HEK293 (cell line): ENCODE data around the gene INPP5D.

Source experiments
- CTCF ChIA-PET: fragments of 350-600 bp; formaldehyde crosslinking; extraction: SDS; loops from one replicate; lab custom pipeline; 2021; ENCODE audit warnings: antibody characterized with exemption; lab: Yijun Ruan, JAX
- POLR2A ChIA-PET: fragments of 300-600 bp; formaldehyde crosslinking; extraction: SDS; loops from one replicate; lab custom pipeline; 2020; ENCODE audit warnings: antibody characterized with exemption, inconsistent platforms; lab: Yijun Ruan, JAX
- H3K27ac ChIP-seq: fragments of 200-500 bp; sonication (Bioruptor generic); 2 replicates; pipeline ENCODE4 v1.5.1; 2014; ENCODE audit warnings: low read depth, low read length, control low read depth, inconsistent platforms; ENCODE audit errors: extremely low read depth
- H3K36me3 ChIP-seq, 2 experiments: fragments of 200-500 bp in 1 of 2; sonication (Bioruptor generic) in 1 of 2; 1 replicate in 1 of 2; 2 replicates in 1 of 2; pipeline ENCODE4 v1.5.1; 2014 to 2017; ENCODE audit warnings: inconsistent platforms in 2 of 2, low read length in 2 of 2; ENCODE audit not compliant: control insufficient read depth in 2 of 2, insufficient read depth in 1 of 2
- H3K4me1 ChIP-seq: fragments of 200-500 bp; sonication (Bioruptor generic); 2 replicates; pipeline ENCODE4 v1.5.1; 2014; ENCODE audit warnings: mild to moderate bottlenecking, low read length, inconsistent platforms; ENCODE audit not compliant: control insufficient read depth, insufficient read depth
- H3K4me3 ChIP-seq: 2 replicates; pipeline ENCODE4 v1.5.1; 2011; ENCODE audit warnings: low read depth, mild to moderate bottlenecking, control low read depth, low read length, moderate library complexity
- H3K9me3 ChIP-seq: fragments of 200-500 bp; sonication (Bioruptor generic); 2 replicates; pipeline ENCODE4 v1.5.1; 2014; ENCODE audit warnings: low read depth, low read length, inconsistent platforms; ENCODE audit not compliant: control insufficient read depth, insufficient read depth
- FEZF1 ChIP-seq: fragments of 450-650 bp; formaldehyde crosslinking; IDR thresholded peaks from 2 replicates; pipeline ENCODE4 v1.5.1; 2016; ENCODE audit warnings: missing biosample characterization, missing genetic modification characterization
- KLF10 ChIP-seq: fragments of 450-650 bp; IDR thresholded peaks from 2 replicates; pipeline ENCODE4 v1.5.1; 2018; ENCODE audit warnings: missing biosample characterization, mild to moderate bottlenecking, missing genetic modification characterization
- KLF9 ChIP-seq: fragments of 450-650 bp; formaldehyde crosslinking; IDR thresholded peaks from 2 replicates; pipeline ENCODE4 v1.5.1; 2016; ENCODE audit warnings: missing biosample characterization, missing genetic modification characterization, low read depth
- REPIN1 ChIP-seq: fragments of 450-650 bp; formaldehyde crosslinking; IDR thresholded peaks from 2 replicates; pipeline ENCODE4 v1.5.1; 2017; ENCODE audit warnings: missing biosample characterization, missing genetic modification characterization, low read depth
- SP3 ChIP-seq: fragments of 450-650 bp; formaldehyde crosslinking; IDR thresholded peaks from 2 replicates; pipeline ENCODE4 v1.5.1; 2016; ENCODE audit warnings: missing biosample characterization, missing genetic modification characterization
- ZBTB20 ChIP-seq: fragments of 450-650 bp; formaldehyde crosslinking; IDR thresholded peaks from 2 replicates; pipeline ENCODE4 v1.5.1; 2016; ENCODE audit warnings: missing biosample characterization, missing genetic modification characterization
- ZBTB21 ChIP-seq: fragments of 450-650 bp; formaldehyde crosslinking; IDR thresholded peaks from 2 replicates; pipeline ENCODE4 v1.5.1; 2017; ENCODE audit warnings: missing biosample characterization, missing genetic modification characterization
- ZNF10 ChIP-seq: fragments of 450-650 bp; formaldehyde crosslinking; IDR thresholded peaks from 2 replicates; pipeline ENCODE4 v1.5.1; 2017; ENCODE audit warnings: missing biosample characterization, missing genetic modification characterization
- ZNF112 ChIP-seq: fragments of 450-650 bp; formaldehyde crosslinking; IDR thresholded peaks from 2 replicates; pipeline ENCODE4 v1.5.0; 2017; ENCODE audit warnings: missing biosample characterization, missing genetic modification characterization
- ZNF114 ChIP-seq: fragments of 450-650 bp; formaldehyde crosslinking; IDR thresholded peaks from 2 replicates; pipeline ENCODE4 v1.5.0; 2017; ENCODE audit warnings: missing biosample characterization, missing genetic modification characterization
- ZNF146 ChIP-seq: fragments of 450-650 bp; formaldehyde crosslinking; IDR thresholded peaks from 2 replicates; pipeline ENCODE4 v1.5.1; 2016; ENCODE audit warnings: missing biosample characterization, missing genetic modification characterization
- ZNF221 ChIP-seq: fragments of 450-650 bp; formaldehyde crosslinking; IDR thresholded peaks from 2 replicates; pipeline ENCODE4 v1.5.1; 2017; ENCODE audit warnings: missing biosample characterization, missing genetic modification characterization, borderline replicate concordance
- ZNF248 ChIP-seq: fragments of 450-650 bp; formaldehyde crosslinking; IDR thresholded peaks from 2 replicates; pipeline ENCODE4 v1.5.1; 2017; ENCODE audit warnings: missing biosample characterization, missing genetic modification characterization
- ZNF416 ChIP-seq: fragments of 450-650 bp; formaldehyde crosslinking; IDR thresholded peaks from 2 replicates; pipeline ENCODE4 v1.5.1; 2016; ENCODE audit warnings: missing biosample characterization, missing genetic modification characterization
- ZNF433 ChIP-seq: fragments of 450-650 bp; formaldehyde crosslinking; IDR thresholded peaks from 2 replicates; pipeline ENCODE4 v1.5.1; 2016; ENCODE audit warnings: missing biosample characterization, missing genetic modification characterization, low read depth
- ZNF473 ChIP-seq: fragments of 450-650 bp; formaldehyde crosslinking; IDR thresholded peaks from 2 replicates; pipeline ENCODE4 v1.5.1; 2017; ENCODE audit warnings: missing biosample characterization, missing genetic modification characterization
- ZNF510 ChIP-seq: fragments of 450-650 bp; formaldehyde crosslinking; IDR thresholded peaks from 2 replicates; pipeline ENCODE4 v1.5.1; 2018; ENCODE audit warnings: mild to moderate bottlenecking, missing genetic modification characterization, missing biosample characterization; ENCODE audit not compliant: insufficient replicate concordance
- ZNF548 ChIP-seq: fragments of 450-650 bp; formaldehyde crosslinking; IDR thresholded peaks from 2 replicates; pipeline ENCODE4 v1.5.1; 2016; ENCODE audit warnings: missing biosample characterization, missing genetic modification characterization
- ZNF626 ChIP-seq: fragments of 450-650 bp; sonication (Bioruptor Pico); formaldehyde crosslinking; IDR thresholded peaks from 2 replicates; pipeline ENCODE4 v1.5.1; 2018; ENCODE audit warnings: missing biosample characterization, missing genetic modification characterization, inconsistent platforms
- ZNF830 ChIP-seq: fragments of 450-650 bp; IDR thresholded peaks from 2 replicates; pipeline ENCODE4 v1.5.0; 2018; ENCODE audit warnings: missing biosample characterization, missing genetic modification characterization, low read depth, mild to moderate bottlenecking, moderate library complexity
- ZSCAN30 ChIP-seq: fragments of 450-650 bp; IDR thresholded peaks from 2 replicates; pipeline ENCODE4 v1.5.1; 2018; ENCODE audit warnings: missing biosample characterization, mild to moderate bottlenecking, missing genetic modification characterization, moderate library complexity
- TF ChIP-seq, protein P1 (sequence below): fragments of 450-650 bp; formaldehyde crosslinking; IDR thresholded peaks from 2 replicates; pipeline ENCODE4 v1.5.1; 2016; ENCODE audit warnings: missing biosample characterization, missing genetic modification characterization
- TF ChIP-seq, protein P2 (sequence below): fragments of 450-650 bp; formaldehyde crosslinking; conservative IDR thresholded peaks from 2 replicates; pipeline ENCODE4 v1.5.1; 2016; ENCODE audit warnings: low read depth, missing biosample characterization, missing genetic modification characterization
- TF ChIP-seq, protein P3 (sequence below): fragments of 450-650 bp; formaldehyde crosslinking; IDR thresholded peaks from 2 replicates; pipeline ENCODE4 v1.5.1; 2017; ENCODE audit warnings: missing biosample characterization, missing genetic modification characterization
- TF ChIP-seq, protein P4 (sequence below): sonication (generic); formaldehyde crosslinking; IDR thresholded peaks from 2 replicates; pipeline ENCODE4 v1.8.1; 2022; ENCODE audit warnings: mild to moderate bottlenecking, moderate library complexity, missing genetic modification reagents
- TF ChIP-seq, protein P5 (sequence below): fragments of 450-650 bp; formaldehyde crosslinking; IDR thresholded peaks from 2 replicates; pipeline ENCODE4 v1.5.1; 2016; ENCODE audit warnings: missing biosample characterization, missing genetic modification characterization

INPP5D gene

DNA sequence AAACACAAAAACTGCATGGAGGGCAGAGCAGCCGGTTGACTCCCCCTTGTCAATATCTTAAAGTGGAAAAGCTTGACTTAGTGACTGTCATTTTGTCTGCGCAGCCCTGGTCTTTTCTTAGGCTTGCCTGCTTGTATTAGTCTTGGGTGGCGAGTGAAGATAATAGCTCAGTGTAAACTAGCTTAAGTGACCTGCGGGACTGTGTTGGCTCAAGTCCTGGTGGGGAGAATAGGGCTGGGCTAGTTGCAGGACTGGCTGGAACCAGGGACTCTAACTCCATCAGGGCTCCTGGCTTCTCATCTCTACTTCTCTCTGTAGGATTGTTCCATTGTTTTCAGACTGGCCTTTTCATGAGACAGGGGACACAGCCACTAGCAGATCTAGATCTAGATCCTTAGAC is 183.2 kb downstream of the INPP5D start:
- POLR2A ChIA-PET: no interaction called here

DNA sequence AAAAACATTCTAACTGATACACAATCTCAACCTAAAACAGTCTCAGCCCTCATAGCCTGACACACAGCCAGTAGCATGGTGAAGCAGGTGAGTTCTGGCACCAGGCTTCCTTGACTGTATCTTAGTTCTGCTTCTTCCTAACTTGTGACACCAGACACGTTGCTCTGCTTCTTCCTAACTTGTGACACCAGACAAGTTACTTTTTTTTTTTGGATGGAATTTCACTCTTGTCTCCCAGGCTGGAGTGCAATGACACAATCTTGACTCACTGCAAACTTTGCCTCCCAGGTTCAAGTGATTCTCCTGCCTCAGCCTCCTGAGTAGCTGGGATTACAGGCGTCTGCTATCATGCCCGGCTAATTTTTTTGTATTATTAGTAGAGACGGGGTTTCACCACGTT is 184.7 kb downstream of the INPP5D start:
- CTCF ChIA-PET: interaction anchor here (1.0 kb wide), 1 partner anchor 388 kb away, joined by 3 read pairs; no protein-coding TSS in a partner anchor

More for the DNA sequence above, 183.2 kb downstream of the INPP5D start:
- Histone ChIP-seq H3K4me3 (no peak overlapping the region), H3K9me3 (no peaks in the 10 kb centered on the region), H3K4me1 (no peaks in the 10 kb centered on the region), H3K27ac (no peak overlapping the region), H3K36me3 (no peaks in the 10 kb centered on the region)
- TF ChIP-seq ZNF830 (tag by site-specific recombination): no peak
- no peak for TF ChIP-seq ZNF510 (tag by site-specific recombination)
- TF ChIP-seq ZNF146 (tag by site-specific recombination): no peak
- CTCF ChIA-PET: interaction anchor here (0.9 to 1.1 kb wide), 2 partner anchors 19 to 390 kb away, joined by 3 read pairs; no protein-coding TSS in a partner anchor

DNA sequence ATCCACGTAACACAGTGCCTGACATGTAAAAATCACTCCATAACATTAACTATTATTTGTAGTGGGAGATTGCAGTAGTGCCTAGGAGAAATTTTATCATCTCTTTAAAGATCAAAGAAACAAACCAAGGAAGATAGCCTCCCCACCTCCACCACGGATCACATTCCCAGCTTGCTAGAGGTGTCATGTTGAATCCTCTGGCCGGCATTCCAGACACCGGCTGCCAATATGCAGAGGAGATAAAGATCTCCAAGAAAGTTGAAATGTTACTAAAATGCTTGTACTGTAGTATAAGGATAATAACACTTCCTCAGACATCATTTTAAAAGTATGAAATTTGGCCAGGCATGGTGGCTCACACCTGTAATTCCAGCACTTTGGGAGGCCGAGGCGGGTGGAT is 185.3 kb downstream of the INPP5D start:
- no peaks in the 10 kb centered on the region for H3K36me3 ChIP-seq
- no peak overlapping the region for H3K4me3 ChIP-seq
- CTCF ChIA-PET: no interaction called here
- no peaks in the 10 kb centered on the region for H3K4me1 ChIP-seq
- no peak overlapping the region for H3K27ac ChIP-seq
- no peaks in the 10 kb centered on the region for H3K9me3 ChIP-seq
- POLR2A ChIA-PET: no interaction called here
- TF ChIP-seq ZBTB20: no peak
- no peak for TF ChIP-seq ZNF112
- no peak for TF ChIP-seq FEZF1 (tag by site-specific recombination)
- TF ChIP-seq, protein P1, sequence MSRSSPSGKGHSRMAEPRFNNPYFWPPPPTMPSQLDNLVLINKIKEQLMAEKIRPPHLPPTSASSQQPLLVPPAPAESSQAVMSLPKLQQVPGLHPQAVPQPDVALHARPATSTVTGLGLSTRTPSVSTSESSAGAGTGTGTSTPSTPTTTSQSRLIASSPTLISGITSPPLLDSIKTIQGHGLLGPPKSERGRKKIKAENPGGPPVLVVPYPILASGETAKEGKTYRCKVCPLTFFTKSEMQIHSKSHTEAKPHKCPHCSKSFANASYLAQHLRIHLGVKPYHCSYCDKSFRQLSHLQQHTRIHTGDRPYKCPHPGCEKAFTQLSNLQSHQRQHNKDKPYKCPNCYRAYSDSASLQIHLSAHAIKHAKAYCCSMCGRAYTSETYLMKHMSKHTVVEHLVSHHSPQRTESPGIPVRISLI (tag by site-specific recombination): no peak
- TF ChIP-seq SP3 (tag by site-specific recombination): no peak
- TF ChIP-seq, protein P2, sequence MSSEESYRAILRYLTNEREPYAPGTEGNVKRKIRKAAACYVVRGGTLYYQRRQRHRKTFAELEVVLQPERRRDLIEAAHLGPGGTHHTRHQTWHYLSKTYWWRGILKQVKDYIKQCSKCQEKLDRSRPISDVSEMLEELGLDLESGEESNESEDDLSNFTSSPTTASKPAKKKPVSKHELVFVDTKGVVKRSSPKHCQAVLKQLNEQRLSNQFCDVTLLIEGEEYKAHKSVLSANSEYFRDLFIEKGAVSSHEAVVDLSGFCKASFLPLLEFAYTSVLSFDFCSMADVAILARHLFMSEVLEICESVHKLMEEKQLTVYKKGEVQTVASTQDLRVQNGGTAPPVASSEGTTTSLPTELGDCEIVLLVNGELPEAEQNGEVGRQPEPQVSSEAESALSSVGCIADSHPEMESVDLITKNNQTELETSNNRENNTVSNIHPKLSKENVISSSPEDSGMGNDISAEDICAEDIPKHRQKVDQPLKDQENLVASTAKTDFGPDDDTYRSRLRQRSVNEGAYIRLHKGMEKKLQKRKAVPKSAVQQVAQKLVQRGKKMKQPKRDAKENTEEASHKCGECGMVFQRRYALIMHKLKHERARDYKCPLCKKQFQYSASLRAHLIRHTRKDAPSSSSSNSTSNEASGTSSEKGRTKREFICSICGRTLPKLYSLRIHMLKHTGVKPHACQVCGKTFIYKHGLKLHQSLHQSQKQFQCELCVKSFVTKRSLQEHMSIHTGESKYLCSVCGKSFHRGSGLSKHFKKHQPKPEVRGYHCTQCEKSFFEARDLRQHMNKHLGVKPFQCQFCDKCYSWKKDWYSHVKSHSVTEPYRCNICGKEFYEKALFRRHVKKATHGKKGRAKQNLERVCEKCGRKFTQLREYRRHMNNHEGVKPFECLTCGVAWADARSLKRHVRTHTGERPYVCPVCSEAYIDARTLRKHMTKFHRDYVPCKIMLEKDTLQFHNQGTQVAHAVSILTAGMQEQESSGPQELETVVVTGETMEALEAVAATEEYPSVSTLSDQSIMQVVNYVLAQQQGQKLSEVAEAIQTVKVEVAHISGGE: no peak
- TF ChIP-seq, protein P3, sequence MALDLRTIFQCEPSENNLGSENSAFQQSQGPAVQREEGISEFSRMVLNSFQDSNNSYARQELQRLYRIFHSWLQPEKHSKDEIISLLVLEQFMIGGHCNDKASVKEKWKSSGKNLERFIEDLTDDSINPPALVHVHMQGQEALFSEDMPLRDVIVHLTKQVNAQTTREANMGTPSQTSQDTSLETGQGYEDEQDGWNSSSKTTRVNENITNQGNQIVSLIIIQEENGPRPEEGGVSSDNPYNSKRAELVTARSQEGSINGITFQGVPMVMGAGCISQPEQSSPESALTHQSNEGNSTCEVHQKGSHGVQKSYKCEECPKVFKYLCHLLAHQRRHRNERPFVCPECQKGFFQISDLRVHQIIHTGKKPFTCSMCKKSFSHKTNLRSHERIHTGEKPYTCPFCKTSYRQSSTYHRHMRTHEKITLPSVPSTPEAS (tag by site-specific recombination): no peak
- TF ChIP-seq ZNF433 (tag by site-specific recombination): no peak
- no peak for TF ChIP-seq ZNF10 (tag by site-specific recombination)
- no peak for TF ChIP-seq ZNF416
- TF ChIP-seq ZNF114 (tag by site-specific recombination): no peak
- TF ChIP-seq REPIN1: no peak
- TF ChIP-seq, protein P4, sequence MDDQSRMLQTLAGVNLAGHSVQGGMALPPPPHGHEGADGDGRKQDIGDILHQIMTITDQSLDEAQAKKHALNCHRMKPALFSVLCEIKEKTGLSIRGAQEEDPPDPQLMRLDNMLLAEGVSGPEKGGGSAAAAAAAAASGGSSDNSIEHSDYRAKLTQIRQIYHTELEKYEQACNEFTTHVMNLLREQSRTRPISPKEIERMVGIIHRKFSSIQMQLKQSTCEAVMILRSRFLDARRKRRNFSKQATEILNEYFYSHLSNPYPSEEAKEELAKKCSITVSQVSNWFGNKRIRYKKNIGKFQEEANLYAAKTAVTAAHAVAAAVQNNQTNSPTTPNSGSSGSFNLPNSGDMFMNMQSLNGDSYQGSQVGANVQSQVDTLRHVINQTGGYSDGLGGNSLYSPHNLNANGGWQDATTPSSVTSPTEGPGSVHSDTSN (CRISPR knock-in tag): no peak
- TF ChIP-seq KLF9 (tag by site-specific recombination): no peak
- TF ChIP-seq ZNF221 (tag by site-specific recombination): no peak
- no peak for TF ChIP-seq ZNF626 (tag by site-specific recombination)

More for the DNA sequence above, 184.7 kb downstream of the INPP5D start:
- H3K4me3 ChIP-seq: no peak overlapping the region
- POLR2A ChIA-PET: no interaction called here
- no peak overlapping the region for H3K27ac ChIP-seq
- no peak for TF ChIP-seq KLF10 (tag by site-specific recombination)
- TF ChIP-seq ZSCAN30 (tag by site-specific recombination): no peak
- TF ChIP-seq ZNF548 (tag by site-specific recombination): no peak
- no peak for TF ChIP-seq ZNF248 (tag by site-specific recombination)
- no peak for TF ChIP-seq ZBTB21
- TF ChIP-seq, protein P5, sequence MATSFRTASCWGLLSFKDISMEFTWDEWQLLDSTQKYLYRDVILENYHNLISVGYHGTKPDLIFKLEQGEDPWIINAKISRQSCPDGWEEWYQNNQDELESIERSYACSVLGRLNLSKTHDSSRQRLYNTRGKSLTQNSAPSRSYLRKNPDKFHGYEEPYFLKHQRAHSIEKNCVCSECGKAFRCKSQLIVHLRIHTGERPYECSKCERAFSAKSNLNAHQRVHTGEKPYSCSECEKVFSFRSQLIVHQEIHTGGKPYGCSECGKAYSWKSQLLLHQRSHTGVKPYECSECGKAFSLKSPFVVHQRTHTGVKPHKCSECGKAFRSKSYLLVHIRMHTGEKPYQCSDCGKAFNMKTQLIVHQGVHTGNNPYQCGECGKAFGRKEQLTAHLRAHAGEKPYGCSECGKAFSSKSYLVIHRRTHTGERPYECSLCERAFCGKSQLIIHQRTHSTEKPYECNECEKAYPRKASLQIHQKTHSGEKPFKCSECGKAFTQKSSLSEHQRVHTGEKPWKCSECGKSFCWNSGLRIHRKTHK (tag by site-specific recombination): no peak
- TF ChIP-seq ZNF473 (tag by site-specific recombination): no peak
- no peaks in the 10 kb centered on the region for H3K36me3 ChIP-seq
- H3K4me1 ChIP-seq: no peaks in the 10 kb centered on the region
- H3K9me3 ChIP-seq: no peaks in the 10 kb centered on the region
